ENCODE results near the gene CDA. TPM values are rescaled to one million over a fixed set of nuclear protein-coding genes. Genes with fewer than 3 reads are reported as not detected.

The CDA gene
- total and polyA plus RNA-seq, 9 donors: 1.2 to 5.3 (median 2.0) TPM; not detected in 2

GRCh38 chr1:20661207-20662109, 72.6 kb downstream of the CDA start, which contains the start of gene DDOST:
DDOST (minus strand) TSS chr1:20661369; CDS start chr1:20661350, 19 bp downstream.
- H3K4me3 ChIP-seq: peak within 1 kb of the TSS; percentile 65
- 0 to 2% (median 1%) methylated on average over 45 to 58 of the region's 58 CpGs for WGBS, 3 donors
- H3K36me3 ChIP-seq: no peaks in the 10 kb centered on the region
- no peaks in the 10 kb centered on the region for H3K9me3 ChIP-seq
- H3K4me1 ChIP-seq (ENCODE audit: insufficient read depth): peaks cover 10% of the 10 kb centered on the region
- TF ChIP-seq EP300 (IDR thresholded peaks at IDR 0.05) (no peak), POLR2A (IDR thresholded peaks at IDR 0.05) (peak; percentile 36)
- TF ChIP-seq, protein P1, sequence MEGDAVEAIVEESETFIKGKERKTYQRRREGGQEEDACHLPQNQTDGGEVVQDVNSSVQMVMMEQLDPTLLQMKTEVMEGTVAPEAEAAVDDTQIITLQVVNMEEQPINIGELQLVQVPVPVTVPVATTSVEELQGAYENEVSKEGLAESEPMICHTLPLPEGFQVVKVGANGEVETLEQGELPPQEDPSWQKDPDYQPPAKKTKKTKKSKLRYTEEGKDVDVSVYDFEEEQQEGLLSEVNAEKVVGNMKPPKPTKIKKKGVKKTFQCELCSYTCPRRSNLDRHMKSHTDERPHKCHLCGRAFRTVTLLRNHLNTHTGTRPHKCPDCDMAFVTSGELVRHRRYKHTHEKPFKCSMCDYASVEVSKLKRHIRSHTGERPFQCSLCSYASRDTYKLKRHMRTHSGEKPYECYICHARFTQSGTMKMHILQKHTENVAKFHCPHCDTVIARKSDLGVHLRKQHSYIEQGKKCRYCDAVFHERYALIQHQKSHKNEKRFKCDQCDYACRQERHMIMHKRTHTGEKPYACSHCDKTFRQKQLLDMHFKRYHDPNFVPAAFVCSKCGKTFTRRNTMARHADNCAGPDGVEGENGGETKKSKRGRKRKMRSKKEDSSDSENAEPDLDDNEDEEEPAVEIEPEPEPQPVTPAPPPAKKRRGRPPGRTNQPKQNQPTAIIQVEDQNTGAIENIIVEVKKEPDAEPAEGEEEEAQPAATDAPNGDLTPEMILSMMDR (IDR thresholded peaks at IDR 0.05): peak in 1 of 3 donors; percentile 56
- peak; percentile 92 to 97 (median 94) for DNase-seq
- intact Hi-C loops (cut with DNase I): no loop called here
- H3K27ac ChIP-seq: peak within 1 kb of the TSS; percentile 27 to 78
- no peaks in the 10 kb centered on the region for H3K27me3 ChIP-seq

GRCh38 chr1:20662110-20662475, 73.2 kb downstream of the CDA start:
- WGBS, 3 donors: 49 to 59% (median 54%) methylated on average over 7 of the region's 7 CpGs
- TF ChIP-seq EP300 (IDR thresholded peaks at IDR 0.05) (no peak), POLR2A (IDR thresholded peaks at IDR 0.05) (no peak)
- TF ChIP-seq, protein P1 (IDR thresholded peaks at IDR 0.05): no peak
- intact Hi-C loops (cut with DNase I): no loop called here

GRCh38 chr1:20663365-20663764, 74.5 kb downstream of the CDA start:
- no peak for TF ChIP-seq POLR2A (IDR thresholded peaks at IDR 0.05)
- TF ChIP-seq, protein P1 (IDR thresholded peaks at IDR 0.05): no peak
- no peak for TF ChIP-seq EP300 (IDR thresholded peaks at IDR 0.05)
- no peak overlapping the region for H3K27ac ChIP-seq
- no peaks in the 10 kb centered on the region for H3K27me3 ChIP-seq
- WGBS, 3 donors: 94 to 100% (median 97%) methylated on average over 1 of the region's 1 CpG
- H3K4me1 ChIP-seq (ENCODE audit: insufficient read depth): peaks cover 10% of the 10 kb centered on the region
- intact Hi-C loops (cut with DNase I): no loop called here
- DNase-seq: no peak
- H3K9me3 ChIP-seq: no peaks in the 10 kb centered on the region
- H3K4me3 ChIP-seq: no peak overlapping the region
- no peaks in the 10 kb centered on the region for H3K36me3 ChIP-seq

More at GRCh38 chr1:20662110-20662475, 73.2 kb downstream of the CDA start:
- Histone ChIP-seq H3K27ac (peak overlapping the region; percentile 27 to 78), H3K4me1 (ENCODE audit: insufficient read depth) (peaks cover 10% of the 10 kb centered on the region), H3K4me3 (peak overlapping the region; percentile 65), H3K9me3 (no peaks in the 10 kb centered on the region), H3K27me3 (no peaks in the 10 kb centered on the region), H3K36me3 (no peaks in the 10 kb centered on the region)
- no peak for DNase-seq

- TF ChIP-seq, protein P1 (IDR thresholded peaks at IDR 0.05): no peak
- TF ChIP-seq EP300 (IDR thresholded peaks at IDR 0.05): no peak
- TF ChIP-seq POLR2A (IDR thresholded peaks at IDR 0.05): no peak
- no peaks in the 10 kb centered on the region for H3K27me3 ChIP-seq
- no peak overlapping the region for H3K27ac ChIP-seq
- H3K36me3 ChIP-seq: no peaks in the 10 kb centered on the region
- H3K9me3 ChIP-seq: no peaks in the 10 kb centered on the region
- peaks cover 10% of the 10 kb centered on the region for H3K4me1 ChIP-seq (ENCODE audit: insufficient read depth)
- H3K4me3 ChIP-seq: no peak overlapping the region
- intact Hi-C loops (cut with DNase I): no loop called here
- DNase-seq: no peak
- 24 to 54% (median 29%) methylated on average over 12 of the region's 12 CpGs for WGBS, 3 donors
Measured at GRCh38 chr1:20663969-20664715, 75.2 kb downstream of the CDA start.
